Retinal pigment epithelial cell (primary cell): ENCODE measurements around the gene KLHL17.

ENCODE experiments used
- DNase-seq: peaks from one replicate; pipeline ENCODE4 v3.0.0-alpha.2; 2010; ENCODE audit warnings: low read depth
- H3K4me3 ChIP-seq: 2 replicates; pipeline ENCODE4 v1.5.1; 2011; ENCODE audit warnings: mild to moderate bottlenecking, low read length, control low read depth, moderate library complexity
- CTCF ChIP-seq: conservative IDR thresholded peaks from 2 replicates; pipeline ENCODE4 v1.5.1; 2011; ENCODE audit warnings: low read depth, low read length, control low read depth, inconsistent platforms

KLHL17 gene

GRCh38 chr1:950268-950667 is 10.1 kb upstream of the KLHL17 start:
- DNase-seq = no peak
- H3K4me3 ChIP-seq = no peak overlapping the region
- no peak for TF ChIP-seq CTCF

GRCh38 chr1:950881-951280 is 9.5 kb upstream of the KLHL17 start:
- H3K4me3 ChIP-seq = no peak overlapping the region
- no peak for TF ChIP-seq CTCF
- no peak for DNase-seq

- DNase-seq = no peak
- H3K4me3 ChIP-seq = no peak overlapping the region
- TF ChIP-seq CTCF = peak; percentile 64
Observed at GRCh38 chr1:951364-951763, 9.0 kb upstream of the KLHL17 start.

- no peak for DNase-seq
- no peak overlapping the region for H3K4me3 ChIP-seq
- no peak for TF ChIP-seq CTCF
Observed at GRCh38 chr1:952201-952600, 8.2 kb upstream of the KLHL17 start.

- no peak for DNase-seq
- no peak overlapping the region for H3K4me3 ChIP-seq
Observed at GRCh38 chr1:952603-953002, 7.8 kb upstream of the KLHL17 start.

GRCh38 chr1:953524-954320 is 6.7 kb upstream of the KLHL17 start:
- H3K4me3 ChIP-seq = no peak overlapping the region
- no peak for TF ChIP-seq CTCF
- no peak for DNase-seq

More at GRCh38 chr1:952603-953002, 7.8 kb upstream of the KLHL17 start:
- no peak for TF ChIP-seq CTCF

GRCh38 chr1:954927-955326 is 5.5 kb upstream of the KLHL17 start:
- DNase-seq = no peak
- TF ChIP-seq CTCF = no peak
- H3K4me3 ChIP-seq = no peak overlapping the region
